HG02763 (cell line): Measurements from ENCODE around the gene S100A16.
"Not testable (repeated sequence)": the region's sequence is repeated elsewhere in the genome, so short reads cannot be mapped to it uniquely, and the experiment has no call there.

Experiments
- ATAC-seq: cut with Tn5 transposase; IDR thresholded peaks from one replicate; pipeline ENCODE4 v1.9.1; 2021; ENCODE audit warnings: mild to moderate bottlenecking, moderate library complexity; ENCODE audit not compliant: unreplicated experiment

The S100A16 gene

GRCh38 chr1:153612755-153613331 lies at the start of gene S100A16:
Gene S100A16, minus strand, starts transcription at chr1:153613137. Its CDS starts 4,986 bp downstream, at chr1:153608151.
- ATAC-seq = no peak

DNA sequence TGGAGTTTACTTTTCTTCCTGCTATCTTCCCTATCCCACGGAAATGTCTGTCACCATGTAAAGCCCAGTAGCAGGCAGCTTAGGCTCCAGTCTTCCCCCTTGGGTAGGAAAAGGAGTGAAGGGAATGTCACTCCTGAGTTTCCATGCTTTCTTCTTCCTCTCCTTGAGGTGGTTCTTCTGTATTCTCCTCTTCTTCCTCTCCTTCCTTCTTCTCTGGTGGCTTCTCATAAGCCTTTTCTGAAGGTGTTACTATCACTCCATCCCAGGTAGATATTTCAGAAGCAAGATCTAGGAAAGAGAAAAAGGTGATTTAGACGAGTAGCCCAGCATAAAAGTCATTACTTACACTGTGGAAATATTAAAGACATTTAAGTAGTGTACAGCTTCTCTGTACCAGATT lies 49.3 kb upstream of the S100A16 start:
- no peak for ATAC-seq

- ATAC-seq = no peak
These were observed 48.3 kb upstream of the S100A16 start for GRCh38 chr1:153661111-153661708.

DNA sequence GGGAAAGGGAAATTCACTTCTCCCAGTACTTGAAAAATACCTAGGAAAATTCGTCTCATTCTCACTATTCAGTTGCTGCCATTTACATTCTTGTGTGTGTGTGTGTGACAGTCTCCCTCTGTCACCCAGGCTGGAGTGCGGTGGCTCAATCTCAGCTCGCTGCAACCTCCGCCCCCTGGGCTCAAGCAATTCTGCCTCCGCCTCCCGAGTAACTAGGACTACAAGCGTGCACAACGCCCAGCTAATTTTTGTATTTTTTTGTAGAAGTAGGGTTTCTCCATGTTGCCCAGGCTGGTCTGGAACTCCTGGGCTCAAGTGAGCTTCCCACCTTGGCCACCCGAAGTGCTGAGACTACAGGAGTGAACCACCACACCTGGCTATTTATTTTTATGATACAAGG lies 46.7 kb upstream of the S100A16 start:
- ATAC-seq = no peak

GRCh38 chr1:153659175-153659534 lies 46.2 kb upstream of the S100A16 start:
- ATAC-seq = no peak

DNA sequence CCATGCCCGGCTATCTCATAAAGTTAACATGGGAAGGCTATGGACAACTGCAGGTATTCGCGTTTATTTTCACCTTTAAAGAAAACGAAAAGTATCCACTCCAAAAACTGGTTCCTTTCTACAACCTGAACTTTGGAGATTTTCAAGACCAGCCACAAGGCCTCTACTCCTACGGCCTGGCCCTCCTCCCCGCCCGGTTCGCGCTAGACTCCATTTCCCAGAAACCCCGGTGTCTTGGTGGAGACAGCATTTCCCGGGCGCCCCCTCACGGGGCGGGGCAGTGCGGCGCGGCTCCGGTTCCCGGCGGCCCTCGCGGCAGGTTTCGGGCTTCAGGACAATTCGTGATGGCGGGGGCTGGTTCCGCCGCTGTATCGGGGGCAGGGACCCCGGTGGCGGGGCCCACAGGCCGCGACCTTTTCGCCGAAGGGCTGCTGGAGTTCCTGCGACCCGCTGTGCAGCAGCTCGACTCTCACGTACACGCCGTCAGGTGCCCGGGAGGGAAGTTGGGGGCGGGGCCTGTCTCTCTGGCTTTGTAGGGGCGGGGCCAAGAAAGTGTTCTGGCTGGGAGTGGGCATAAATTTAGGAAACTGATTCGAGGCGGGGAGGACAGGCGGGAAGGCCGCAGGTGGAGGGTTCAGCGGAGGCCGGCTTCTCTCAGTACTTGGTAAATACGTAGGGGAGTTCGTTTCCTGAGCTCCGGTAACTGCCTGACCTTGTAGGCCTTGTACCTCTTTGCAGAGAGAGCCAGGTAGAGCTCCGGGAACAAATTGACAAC lies 45.6 kb upstream of the S100A16 start, which contains the start of gene SNAPIN:
TSS of gene SNAPIN (plus strand) at position 304 of the 775 bp plus-strand sequence. CDS start at position 345, 41 bp downstream.
- peak; percentile 90 for ATAC-seq

DNA sequence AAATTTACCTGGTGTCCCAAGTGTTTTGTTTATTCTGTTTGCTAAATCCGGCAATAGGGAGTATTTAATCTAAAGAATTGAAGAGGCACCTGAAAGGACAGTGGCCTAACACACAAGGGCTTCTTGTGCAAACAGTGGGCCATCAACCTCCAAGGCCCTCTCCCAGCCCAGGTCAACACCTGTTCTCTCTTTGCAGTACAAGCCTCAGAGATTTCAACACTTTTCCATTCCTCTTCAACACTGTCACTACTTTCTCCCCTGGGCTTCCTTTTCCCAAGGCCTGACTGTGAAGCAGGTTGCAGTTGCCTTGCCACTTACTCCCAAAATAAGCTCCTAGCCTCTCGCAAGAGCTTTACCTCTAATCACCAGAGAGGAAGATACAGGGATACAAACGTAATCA lies 42.4 kb upstream of the S100A16 start:
- no peak for ATAC-seq

DNA sequence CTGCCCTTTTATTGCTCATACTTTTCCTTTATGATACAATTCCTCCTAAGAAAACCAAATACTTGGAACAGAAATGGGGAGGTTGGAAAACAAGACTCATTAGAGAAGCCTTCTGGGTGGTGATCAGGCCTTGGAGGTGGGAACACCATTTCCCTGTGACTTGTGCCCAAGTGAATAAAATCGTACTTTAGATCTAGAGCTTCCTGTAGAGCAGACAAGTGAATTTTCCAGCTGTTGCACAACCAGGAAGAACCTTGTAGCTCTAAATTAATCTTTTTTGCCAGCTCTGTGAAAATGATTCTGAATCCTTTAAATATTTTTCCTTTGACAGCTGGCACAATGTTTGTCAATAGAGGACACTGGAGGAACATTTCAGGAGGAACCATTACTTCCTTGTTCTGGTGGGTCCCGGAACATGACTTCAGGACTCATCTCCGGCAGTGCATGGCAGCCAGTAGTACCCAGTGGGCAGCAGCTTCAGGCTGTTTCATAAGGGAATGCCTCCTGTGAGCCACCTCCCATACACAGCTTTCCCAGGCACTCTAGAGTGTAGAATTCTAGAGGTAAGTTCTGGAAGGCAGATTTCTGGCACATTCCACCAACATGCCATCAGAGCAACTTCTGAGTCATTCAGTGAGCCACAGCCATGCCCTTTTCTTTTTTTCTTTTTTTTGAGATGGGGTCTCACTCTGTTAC lies 40.0 kb upstream of the S100A16 start:
- no peak for ATAC-seq

DNA sequence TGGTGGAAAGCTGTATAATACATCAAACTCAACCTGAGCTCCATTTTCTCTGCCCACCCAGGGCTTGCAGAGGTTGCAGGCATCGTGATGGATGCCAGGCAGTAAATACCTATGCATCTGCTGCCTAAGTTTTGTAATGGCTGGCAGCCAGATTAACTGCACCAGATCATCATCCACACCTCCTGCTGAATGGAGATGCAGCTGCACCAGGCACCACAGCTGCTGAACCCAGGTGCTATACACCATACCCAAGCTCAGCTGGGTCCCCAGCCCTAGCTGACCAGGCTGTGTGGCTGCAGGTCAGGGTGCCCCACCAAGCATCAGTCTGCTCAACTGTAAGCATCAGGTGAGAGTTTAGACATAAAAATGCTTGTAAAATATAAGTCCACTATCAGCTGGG lies 38.8 kb upstream of the S100A16 start:
- no peak for ATAC-seq

- ATAC-seq = no peak
These were observed 36.9 kb upstream of the S100A16 start for GRCh38 chr1:153649863-153650235.

- no peak for ATAC-seq
These were observed 36.4 kb upstream of the S100A16 start for GRCh38 chr1:153649137-153649862.

GRCh38 chr1:153648000-153648643 lies 35.2 kb upstream of the S100A16 start:
- no peak for ATAC-seq

GRCh38 chr1:153647346-153647714 lies 34.4 kb upstream of the S100A16 start:
- ATAC-seq = no peak

DNA sequence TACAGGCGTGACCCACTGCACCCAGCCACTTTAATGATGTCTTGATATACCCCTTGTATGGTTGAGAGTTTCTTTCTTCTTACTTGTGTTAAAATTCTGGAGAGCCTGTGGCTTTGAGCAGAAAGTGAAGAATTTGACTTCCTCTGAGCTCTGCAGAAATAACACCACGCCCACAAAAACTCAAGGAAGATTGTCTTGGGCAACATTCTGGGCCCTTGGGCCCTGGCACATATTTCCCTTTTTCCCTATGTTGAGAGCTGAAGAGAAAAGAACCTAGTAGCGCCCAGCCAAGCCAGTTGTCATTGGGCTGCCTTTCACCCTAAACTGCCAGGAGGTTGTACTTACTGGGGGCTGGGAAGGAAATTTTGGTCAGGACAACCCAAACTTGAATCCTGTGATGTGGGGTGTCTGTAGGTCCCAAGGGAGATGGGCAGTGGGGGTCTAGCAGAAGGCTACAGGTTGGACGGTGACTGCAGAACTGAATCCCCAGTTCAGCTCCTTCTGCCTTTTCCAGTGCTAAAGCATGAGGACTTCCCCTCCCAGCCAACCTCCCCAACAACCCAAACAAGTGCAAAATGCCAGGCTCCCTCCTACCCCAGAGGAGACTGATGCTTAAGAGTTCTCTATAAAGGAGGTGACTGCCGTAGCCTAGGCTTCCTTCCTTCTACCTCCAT lies 33.9 kb upstream of the S100A16 start:
- ATAC-seq = no peak

GRCh38 chr1:153643816-153644215 lies 30.9 kb upstream of the S100A16 start:
- no peak for ATAC-seq

DNA sequence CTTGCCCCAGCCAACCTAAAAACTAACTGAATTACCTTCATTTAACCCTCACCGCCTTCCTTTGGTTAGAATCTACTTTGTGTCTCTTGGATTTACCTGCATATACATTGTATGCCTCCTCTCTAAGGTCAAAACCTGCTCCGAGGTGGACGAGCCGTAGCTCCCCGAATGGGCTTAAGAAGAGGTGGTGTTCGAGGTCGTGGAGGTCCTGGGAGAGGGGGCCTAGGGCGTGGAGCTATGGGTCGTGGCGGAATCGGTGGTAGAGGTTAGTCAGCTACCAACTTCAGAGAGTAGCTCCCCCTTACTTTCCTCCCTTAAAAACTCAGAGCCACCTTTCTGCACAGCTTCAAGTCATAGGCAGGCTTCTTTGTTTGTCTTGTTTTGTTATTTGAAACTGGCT lies 30.2 kb upstream of the S100A16 start:
- no peak for ATAC-seq

- ATAC-seq = no peak
These were observed 29.2 kb upstream of the S100A16 start for GRCh38 chr1:153642161-153642560.

DNA sequence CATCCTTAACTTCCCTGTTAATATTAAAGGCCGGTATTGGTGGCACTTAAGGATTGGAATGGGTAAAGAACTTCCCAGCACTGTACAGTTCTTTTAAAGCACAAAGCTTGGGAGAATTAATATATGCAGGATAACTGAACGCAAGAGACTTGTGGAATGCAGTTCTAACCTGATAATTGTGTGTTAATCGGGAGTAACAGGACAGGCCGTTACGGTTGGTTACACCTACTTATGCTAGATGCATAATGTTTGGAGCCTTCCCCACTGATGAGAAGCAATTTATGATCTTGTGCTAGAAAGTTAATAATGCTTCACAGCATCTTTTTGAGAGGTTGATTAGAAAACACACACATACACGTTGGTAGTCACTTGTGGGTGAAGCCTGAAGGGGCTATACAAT lies 27.9 kb upstream of the S100A16 start:
- no peak for ATAC-seq

DNA sequence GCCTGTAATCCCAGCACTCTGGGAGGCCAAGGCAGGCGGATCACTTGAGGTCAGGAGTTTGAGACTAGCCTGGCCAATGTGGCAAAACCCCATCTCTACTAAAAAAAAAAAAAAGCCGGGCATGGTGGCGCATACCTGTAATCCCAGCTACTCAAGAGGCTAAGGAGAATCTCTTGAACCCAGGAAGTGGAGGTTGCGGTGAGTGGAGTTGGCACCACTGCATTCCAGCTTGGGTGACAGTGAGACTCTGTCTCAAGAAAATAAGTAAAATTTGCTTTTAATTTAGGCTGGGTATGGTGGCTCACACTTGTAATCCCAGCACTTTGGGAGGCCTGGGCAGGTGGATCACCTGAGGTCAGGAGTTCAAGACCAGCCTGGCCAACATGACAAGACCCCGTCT lies 27.3 kb upstream of the S100A16 start:
- ATAC-seq = not testable (repeated sequence)

DNA sequence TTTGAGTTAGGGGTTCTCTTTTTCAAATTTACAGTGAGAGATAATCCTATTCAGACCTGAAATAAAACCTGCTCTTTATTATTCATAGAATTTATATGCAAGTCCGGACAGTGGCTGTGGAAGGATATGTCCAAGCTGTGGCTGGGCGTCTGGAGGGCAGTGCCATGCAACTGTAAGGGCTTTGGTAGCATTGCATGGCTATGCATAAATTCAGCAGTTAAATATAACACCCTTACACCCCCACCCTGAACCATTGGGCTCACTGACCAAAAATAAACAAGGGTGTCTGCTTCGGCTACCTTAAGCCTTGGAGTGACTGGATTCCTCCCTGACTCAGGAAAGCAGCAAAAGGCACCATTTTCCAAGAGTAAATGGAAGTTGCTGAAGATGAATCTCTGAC lies 26.3 kb upstream of the S100A16 start:
- no peak for ATAC-seq
